Measurements from ENCODE around the gene NRN1.
"Not testable (repeated sequence)": the region's sequence is repeated elsewhere in the genome, so short reads cannot be mapped to it uniquely, and the experiment has no call there.

The NRN1 gene, protein sequence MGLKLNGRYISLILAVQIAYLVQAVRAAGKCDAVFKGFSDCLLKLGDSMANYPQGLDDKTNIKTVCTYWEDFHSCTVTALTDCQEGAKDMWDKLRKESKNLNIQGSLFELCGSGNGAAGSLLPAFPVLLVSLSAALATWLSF

DNA sequence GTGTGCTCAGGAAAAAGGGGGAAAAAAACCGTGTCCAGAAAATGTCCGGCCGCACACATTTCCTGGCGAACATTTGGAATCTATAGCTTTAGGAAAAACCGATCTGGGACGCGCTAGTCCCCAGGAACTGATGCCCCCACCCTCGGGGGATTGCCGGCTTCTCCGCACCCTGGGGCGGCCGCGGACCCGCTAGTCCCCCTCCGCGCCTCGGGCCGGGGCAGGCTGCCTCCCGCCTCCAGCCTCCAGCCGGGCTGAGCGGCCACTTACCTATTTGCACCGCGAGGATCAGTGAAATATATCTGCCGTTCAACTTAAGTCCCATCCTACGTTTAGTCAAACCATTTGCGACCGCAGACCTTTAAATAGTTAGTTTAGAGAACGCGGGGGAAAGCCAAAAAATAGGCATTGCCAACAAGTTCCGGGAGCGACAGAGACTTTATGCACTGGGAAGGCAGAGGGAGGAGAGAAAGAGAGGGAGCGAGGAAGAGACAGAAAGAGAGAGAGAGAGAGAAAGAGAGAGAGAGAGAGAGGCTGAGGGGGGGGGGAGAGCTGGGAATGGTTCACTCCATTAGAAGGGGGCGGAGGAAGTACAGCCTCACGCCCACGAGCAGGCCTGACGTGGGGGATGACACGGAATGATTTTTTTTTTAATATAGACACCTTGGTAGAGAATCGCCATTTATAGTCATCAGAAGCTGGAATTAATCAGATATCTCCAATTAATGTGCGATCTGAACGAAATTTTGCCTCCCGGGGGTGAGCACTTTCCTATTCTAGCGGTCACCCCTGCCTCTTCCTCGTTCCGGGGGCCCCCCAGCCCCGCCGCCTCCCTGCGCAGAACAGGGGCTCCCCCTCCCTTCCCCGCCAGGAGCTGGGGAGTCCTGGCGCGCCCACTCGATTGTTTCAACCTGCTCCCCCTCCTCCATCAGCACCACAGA lies at the start of gene NRN1:
NRN1 (minus strand) TSS at position 498 of the 938 bp plus-strand sequence; CDS start at position 322, 176 bp downstream.
- in situ Hi-C loops (cut with MboI; ENCODE audit: low sequenced_read_pairs): no loop called here
- H3K36me3 ChIP-seq (replicated peaks): peaks cover 4% of the 10 kb centered on the region; the same call in 1 of the 2 replicates
- no peaks in the 10 kb centered on the region for H3K9me3 ChIP-seq
- no peaks in the 10 kb centered on the region for H3K27me3 ChIP-seq (ENCODE audit: low read depth)
- peak within 1 kb of the TSS; percentile 65 for H3K4me3 ChIP-seq
- DNase-seq (ENCODE audit: low spot score in 2 of 2): peak; percentile 45 to 65
- H3K4me1 ChIP-seq: 0 out of 2 replicates have a peak, but pooled peaks cover 4% of the 10 kb centered on the region

DNA sequence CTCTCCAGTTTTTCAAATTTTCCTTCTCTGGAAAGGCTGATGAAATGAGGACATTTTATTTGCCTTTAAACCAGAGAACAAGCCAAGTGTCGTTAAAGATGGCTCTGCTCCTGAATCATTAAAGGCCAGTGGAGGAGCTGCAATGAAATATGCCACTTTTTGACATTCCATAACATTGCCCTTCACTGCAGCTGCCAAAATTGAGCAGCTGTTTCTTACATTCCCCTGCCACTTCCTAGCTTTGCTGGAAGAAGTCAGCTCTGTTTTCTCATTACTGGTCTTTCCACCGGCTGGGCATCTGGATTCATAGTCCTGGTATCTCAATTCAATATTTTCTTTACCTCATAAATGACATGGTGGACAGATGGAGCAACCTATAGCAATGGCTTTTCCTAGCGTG lies 45.5 kb upstream of the NRN1 start:
- Histone ChIP-seq H3K4me1 (no peaks in the 10 kb centered on the region), H3K36me3 (replicated peaks) (no peaks in the 10 kb centered on the region), H3K9me3 (no peaks in the 10 kb centered on the region), H3K27me3 (ENCODE audit: low read depth) (no peaks in the 10 kb centered on the region), H3K4me3 (no peak overlapping the region)
- in situ Hi-C loops (cut with MboI; ENCODE audit: low sequenced_read_pairs): loop anchor here (25.0 kb wide), 1 partner anchor 485 kb away; no protein-coding TSS in a partner anchor
- DNase-seq (ENCODE audit: low spot score in 2 of 2): no peak

DNA sequence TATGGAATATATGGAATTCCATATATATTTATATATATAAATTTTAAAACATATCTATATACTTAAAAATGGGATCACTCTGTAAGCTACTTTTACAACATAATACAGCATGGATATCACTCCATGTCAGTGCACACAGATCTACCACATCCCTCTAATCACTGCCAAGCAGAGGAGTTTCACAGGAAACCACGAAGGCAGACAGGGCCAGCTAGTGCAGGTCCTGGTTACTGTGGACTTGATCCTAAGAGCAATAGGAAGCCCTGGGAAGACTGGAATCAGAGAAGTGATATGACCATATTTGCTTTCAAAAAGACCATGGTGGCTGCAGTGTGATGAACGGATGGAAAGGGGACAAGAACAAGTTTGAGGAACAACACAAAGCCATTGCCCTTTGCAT lies 40.0 kb upstream of the NRN1 start:
- Histone ChIP-seq H3K36me3 (replicated peaks) (no peaks in the 10 kb centered on the region), H3K4me1 (no peaks in the 10 kb centered on the region), H3K9me3 (no peaks in the 10 kb centered on the region), H3K27me3 (ENCODE audit: low read depth) (no peaks in the 10 kb centered on the region), H3K4me3 (no peak overlapping the region)
- no peak for DNase-seq (ENCODE audit: low spot score in 2 of 2)
- in situ Hi-C loops (cut with MboI; ENCODE audit: low sequenced_read_pairs): no loop called here

DNA sequence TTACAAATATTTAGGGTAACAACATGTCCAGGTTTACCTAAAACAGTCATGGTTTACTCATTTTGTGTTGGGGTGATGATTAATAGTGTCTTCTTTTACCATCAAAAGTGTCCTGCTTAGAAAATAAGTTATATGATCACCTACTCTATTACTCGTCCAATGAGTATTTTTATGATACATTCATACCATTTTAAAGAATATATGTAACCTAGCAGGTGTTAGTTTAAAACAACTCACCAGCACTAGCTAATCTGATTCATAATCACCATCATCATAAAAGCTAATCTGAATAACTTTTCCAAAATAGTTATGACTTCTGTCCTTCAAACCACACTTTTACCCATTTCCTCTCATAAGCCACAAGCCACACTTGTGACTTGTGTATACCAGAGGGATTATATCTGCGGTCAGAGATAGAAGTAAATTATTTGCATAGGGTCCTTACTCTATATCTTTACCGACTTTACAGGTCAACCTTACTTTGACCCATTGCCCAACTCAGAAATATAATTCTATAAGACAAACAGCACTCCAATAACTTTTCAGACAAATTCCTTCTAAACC lies 33.3 kb upstream of the NRN1 start:
- peaks cover 2% of the 10 kb centered on the region; the same call in 1 of the 2 replicates for H3K27me3 ChIP-seq (ENCODE audit: low read depth)
- no peak for DNase-seq (ENCODE audit: low spot score in 2 of 2)
- in situ Hi-C loops (cut with MboI; ENCODE audit: low sequenced_read_pairs): no loop called here

DNA sequence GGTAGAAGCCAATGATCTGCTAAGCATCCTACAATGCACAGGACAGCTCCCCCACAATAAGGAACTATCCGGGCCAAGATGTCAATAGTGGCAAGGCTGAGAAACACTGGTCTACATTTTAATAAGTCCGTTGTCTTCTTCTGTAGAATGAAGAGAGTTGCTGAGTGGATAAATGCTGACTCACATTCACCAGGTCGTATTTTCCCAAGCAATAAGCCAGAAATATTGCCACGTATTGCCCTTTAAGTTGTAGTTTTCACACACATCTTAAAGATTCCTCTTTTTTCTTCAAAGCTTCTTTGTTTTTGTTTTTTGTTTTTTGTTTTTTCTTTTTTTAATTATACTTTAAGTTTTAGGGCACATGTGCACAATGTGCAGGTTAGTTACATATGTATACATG lies 30.5 kb upstream of the NRN1 start:
- Histone ChIP-seq H3K4me1 (no peaks in the 10 kb centered on the region), H3K9me3 (no peaks in the 10 kb centered on the region), H3K36me3 (replicated peaks) (no peaks in the 10 kb centered on the region), H3K4me3 (no peak overlapping the region), H3K27me3 (ENCODE audit: low read depth) (peaks cover 2% of the 10 kb centered on the region; the same call in 1 of the 2 replicates)
- DNase-seq (ENCODE audit: low spot score in 2 of 2): no peak
- in situ Hi-C loops (cut with MboI; ENCODE audit: low sequenced_read_pairs): no loop called here

More for the DNA sequence above, 33.3 kb upstream of the NRN1 start:
- H3K4me1 ChIP-seq: no peaks in the 10 kb centered on the region
- H3K9me3 ChIP-seq: no peaks in the 10 kb centered on the region
- H3K36me3 ChIP-seq (replicated peaks): no peaks in the 10 kb centered on the region
- no peak overlapping the region for H3K4me3 ChIP-seq

DNA sequence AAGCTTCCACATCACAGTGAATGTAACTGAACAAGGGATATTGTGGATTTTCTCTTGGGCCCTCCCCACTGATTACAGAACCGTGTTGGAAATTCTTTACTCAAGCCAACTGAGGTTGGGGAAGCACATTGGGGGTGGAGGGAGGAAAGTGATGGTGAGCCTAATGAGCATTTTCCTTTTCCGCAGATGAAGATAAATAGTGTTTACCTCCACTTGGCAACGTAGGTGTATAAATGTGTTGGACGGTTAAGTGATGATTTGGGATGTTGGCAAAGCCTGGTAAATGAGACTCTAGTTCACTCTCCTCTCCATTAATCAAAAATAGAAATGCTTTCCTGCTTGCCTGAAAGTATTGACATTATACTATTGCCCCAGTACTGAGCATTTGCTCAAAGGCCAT lies 27.1 kb upstream of the NRN1 start:
- Histone ChIP-seq H3K27me3 (ENCODE audit: low read depth) (no peaks in the 10 kb centered on the region), H3K9me3 (no peaks in the 10 kb centered on the region), H3K4me1 (no peaks in the 10 kb centered on the region), H3K4me3 (no peak overlapping the region), H3K36me3 (replicated peaks) (no peaks in the 10 kb centered on the region)
- in situ Hi-C loops (cut with MboI; ENCODE audit: low sequenced_read_pairs): no loop called here
- DNase-seq (ENCODE audit: low spot score in 2 of 2): no peak

DNA sequence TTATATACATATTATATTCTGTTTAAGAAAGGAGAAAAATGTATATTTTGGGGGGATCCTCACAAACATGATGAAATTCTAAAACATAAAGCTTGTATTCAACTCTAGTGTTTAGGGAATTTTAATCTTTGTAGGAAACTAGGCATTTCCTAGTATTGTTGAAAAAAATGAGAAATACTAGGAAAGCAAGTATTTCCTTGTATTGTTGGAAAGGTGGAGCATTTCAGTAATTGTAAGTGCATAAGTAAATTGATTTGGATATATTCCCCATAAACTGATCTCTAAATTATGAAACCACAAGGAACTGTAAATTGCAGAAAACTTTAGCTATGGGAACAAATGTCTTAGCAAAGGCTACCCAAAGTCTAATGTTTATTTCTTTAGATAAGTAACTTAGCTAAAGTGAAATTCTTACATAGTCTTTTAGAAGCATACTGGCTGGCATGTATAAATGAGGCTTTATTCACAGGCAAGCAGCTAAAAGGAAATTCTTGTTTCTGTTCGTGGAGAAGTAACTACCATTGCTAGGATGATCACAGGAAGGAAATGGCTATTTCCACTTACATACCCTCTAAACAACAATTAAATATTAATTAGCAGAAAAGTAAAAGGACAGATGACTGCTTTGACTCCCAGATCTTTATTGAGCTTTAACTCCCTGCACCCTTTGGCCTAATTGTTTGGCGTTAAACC lies 19.9 kb upstream of the NRN1 start:
- Histone ChIP-seq H3K27me3 (ENCODE audit: low read depth) (peaks cover 4% of the 10 kb centered on the region; the same call in 1 of the 2 replicates), H3K4me3 (no peak overlapping the region), H3K36me3 (replicated peaks) (no peaks in the 10 kb centered on the region), H3K9me3 (no peaks in the 10 kb centered on the region), H3K4me1 (no peaks in the 10 kb centered on the region)
- in situ Hi-C loops (cut with MboI; ENCODE audit: low sequenced_read_pairs): no loop called here
- no peak for DNase-seq (ENCODE audit: low spot score in 2 of 2)

DNA sequence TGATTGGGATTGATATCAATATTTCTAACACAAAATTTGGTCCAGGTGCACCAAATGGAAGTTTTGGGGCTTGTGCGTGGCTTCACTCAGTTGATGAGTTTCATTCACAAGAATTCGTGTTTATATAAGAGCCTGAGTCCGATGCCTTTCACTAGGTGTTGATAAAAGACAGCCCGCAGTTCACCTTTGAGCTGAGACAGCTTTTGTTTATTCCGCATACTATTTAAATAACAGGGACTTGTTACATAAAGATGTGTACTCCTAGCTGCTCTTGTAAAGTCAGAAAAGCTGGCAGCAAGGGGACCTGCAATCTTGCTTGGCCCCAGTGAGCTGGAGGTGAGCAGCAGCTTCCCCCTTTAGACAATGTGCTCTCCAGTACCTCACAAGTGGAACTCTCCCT lies 19.0 kb upstream of the NRN1 start:
- Histone ChIP-seq H3K4me3 (no peak overlapping the region), H3K36me3 (replicated peaks) (no peaks in the 10 kb centered on the region), H3K27me3 (ENCODE audit: low read depth) (peaks cover 5% of the 10 kb centered on the region; the same call in 1 of the 2 replicates), H3K9me3 (no peaks in the 10 kb centered on the region), H3K4me1 (no peaks in the 10 kb centered on the region)
- no peak for DNase-seq (ENCODE audit: low spot score in 2 of 2)
- in situ Hi-C loops (cut with MboI; ENCODE audit: low sequenced_read_pairs): no loop called here

DNA sequence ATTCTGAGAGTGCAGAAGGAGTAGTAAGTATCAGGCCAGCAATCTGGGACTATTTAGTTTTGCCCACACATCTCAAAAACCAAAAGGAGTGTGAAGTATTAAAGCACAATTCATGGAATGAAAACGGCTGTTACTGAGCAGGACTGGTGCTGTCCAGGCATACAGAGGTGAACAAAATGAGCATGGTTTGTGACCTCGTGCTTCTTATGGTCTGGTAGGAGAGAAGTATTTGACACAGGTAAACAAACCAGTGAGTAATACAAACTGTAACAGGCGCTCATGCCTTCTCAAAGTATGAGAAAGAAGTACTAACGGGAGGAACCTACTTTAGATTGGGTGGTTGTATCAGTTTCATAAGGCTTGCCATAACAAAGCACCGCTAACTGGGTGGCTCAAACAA lies 17.5 kb upstream of the NRN1 start:
- H3K27me3 ChIP-seq (ENCODE audit: low read depth): peaks cover 6% of the 10 kb centered on the region; the same call in 1 of the 2 replicates
- no peaks in the 10 kb centered on the region for H3K36me3 ChIP-seq (replicated peaks)
- H3K4me3 ChIP-seq: no peak overlapping the region
- no peak for DNase-seq (ENCODE audit: low spot score in 2 of 2)
- no peaks in the 10 kb centered on the region for H3K9me3 ChIP-seq
- in situ Hi-C loops (cut with MboI; ENCODE audit: low sequenced_read_pairs): no loop called here
- no peaks in the 10 kb centered on the region for H3K4me1 ChIP-seq

DNA sequence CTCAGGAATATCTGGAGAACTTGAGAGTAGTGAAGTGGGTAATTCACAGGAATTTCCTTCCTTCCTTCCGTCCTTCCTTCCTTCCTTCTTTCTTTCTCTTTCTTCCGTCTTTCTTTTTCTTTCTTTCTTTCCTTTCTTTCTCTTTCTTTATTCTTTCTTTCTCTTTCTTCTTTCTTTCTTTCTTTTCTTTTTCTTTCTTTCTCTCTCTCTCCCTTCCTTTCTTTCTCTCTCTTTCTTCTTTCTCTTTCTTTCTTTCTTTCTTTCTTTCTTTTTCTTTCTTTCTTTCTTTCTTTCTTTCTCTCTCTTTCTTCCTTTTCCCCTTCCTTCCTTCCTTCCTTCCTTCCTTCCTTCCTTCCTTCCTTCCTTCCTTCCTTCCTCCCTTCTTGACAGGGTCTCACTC lies 16.1 kb upstream of the NRN1 start:
- H3K9me3 ChIP-seq; H3K4me3 ChIP-seq; H3K27me3 ChIP-seq (ENCODE audit: low read depth); H3K4me1 ChIP-seq; H3K36me3 ChIP-seq (replicated peaks); in situ Hi-C loops (cut with MboI; ENCODE audit: low sequenced_read_pairs); DNase-seq (ENCODE audit: low spot score in 2 of 2): not testable (repeated sequence)

DNA sequence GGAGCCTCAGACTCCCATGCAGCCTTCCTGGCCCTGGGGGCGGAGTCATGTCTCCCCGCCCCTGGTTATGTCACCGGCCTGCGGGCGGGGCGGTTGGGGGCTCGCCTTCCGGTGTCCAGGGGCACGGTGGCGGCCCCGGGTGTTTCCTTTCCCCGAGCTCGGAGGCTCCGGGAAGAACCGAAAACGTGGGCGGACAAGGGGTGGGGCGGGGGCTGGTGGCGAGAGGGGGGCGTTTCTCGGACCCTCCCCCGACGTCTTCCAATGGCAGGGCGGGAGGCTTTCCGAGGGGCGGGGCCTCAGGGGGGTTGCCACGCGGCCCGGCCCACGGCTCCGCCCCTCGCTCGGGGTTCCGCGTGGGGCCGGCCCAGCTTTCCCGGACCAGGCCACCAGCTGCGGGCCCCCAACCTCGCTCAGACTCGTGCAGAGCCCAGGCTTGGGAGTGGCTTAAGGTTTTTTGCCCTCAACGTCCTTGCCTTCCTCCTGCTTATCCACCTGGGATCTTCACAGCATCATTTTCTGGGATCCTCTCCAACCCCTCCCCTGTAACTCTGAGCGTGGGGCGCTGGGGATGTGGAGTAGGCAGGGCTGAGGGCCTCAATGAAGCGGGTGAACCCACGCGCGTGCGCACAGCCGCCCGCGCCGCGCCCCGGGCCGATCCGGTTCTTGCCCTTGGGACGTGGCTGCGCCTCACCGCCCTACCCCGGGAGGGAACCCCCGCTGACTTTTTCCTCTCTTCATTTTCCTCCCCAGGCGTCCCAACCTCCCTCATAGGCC lies 2.1 kb upstream of the NRN1 start:
- Histone ChIP-seq H3K4me1 (0 out of 2 replicates have a peak, but pooled peaks cover 4% of the 10 kb centered on the region), H3K4me3 (peak overlapping the region; percentile 65), H3K36me3 (replicated peaks) (no peaks in the 10 kb centered on the region), H3K9me3 (no peaks in the 10 kb centered on the region), H3K27me3 (ENCODE audit: low read depth) (peaks cover 3% of the 10 kb centered on the region; the same call in 1 of the 2 replicates)
- peak; percentile 81 to 95 for DNase-seq (ENCODE audit: low spot score in 2 of 2)
- in situ Hi-C loops (cut with MboI; ENCODE audit: low sequenced_read_pairs): no loop called here

DNA sequence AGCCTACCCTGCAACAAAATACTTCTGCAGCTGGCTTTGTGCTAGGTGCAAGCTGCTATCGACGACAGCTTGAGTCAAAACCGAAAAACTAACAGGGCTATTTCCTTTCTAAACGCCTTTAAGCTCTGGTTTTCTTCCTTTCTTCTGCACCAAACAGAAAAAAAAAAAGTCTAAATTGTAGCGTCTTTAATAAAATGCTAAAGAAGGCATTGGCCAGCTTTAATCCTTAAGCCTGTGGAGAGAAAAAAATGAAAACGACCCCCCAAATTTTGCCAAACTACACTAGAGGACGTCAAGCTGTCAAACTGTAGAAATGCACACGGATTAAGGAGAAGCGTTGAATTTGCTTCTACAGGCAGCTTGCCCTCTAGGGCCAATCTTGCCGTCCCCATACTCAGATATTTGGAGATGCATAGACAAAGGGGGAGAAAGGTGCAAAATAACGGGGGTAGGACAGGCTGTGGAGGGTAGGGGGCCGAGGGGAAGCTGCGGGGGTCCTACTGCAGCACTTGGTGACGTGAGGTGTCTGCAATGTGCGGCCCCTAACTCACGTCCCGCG lies 1.4 kb upstream of the NRN1 start:
- Histone ChIP-seq H3K9me3 (no peaks in the 10 kb centered on the region), H3K4me1 (0 out of 2 replicates have a peak, but pooled peaks cover 4% of the 10 kb centered on the region), H3K4me3 (peak overlapping the region; percentile 65), H3K36me3 (replicated peaks) (no peaks in the 10 kb centered on the region), H3K27me3 (ENCODE audit: low read depth) (peaks cover 2% of the 10 kb centered on the region; the same call in 1 of the 2 replicates)
- peak in 1 of 2 experiments; percentile 42 for DNase-seq (ENCODE audit: low spot score in 2 of 2)
- in situ Hi-C loops (cut with MboI; ENCODE audit: low sequenced_read_pairs): no loop called here
